Measurements from ENCODE around the gene SIPA1L3. TPM values are rescaled to one million over a fixed set of nuclear protein-coding genes. Genes with fewer than 3 reads are reported as not detected.

SIPA1L3 gene
- total RNA-seq, 1 experiment from 2014 or later: 66.3 TPM

GRCh38 chr19:38093587-38093986, 186.6 kb downstream of the SIPA1L3 start:
- TF ChIP-seq POLR2AphosphoS5 (IDR thresholded peaks at IDR 0.05; ENCODE audit: low read depth, low read length) (no peak), TCF7L2 (IDR thresholded peaks at IDR 0.05; ENCODE audit: low read depth, low read length) (no peak)
- TF ChIP-seq, protein P1, sequence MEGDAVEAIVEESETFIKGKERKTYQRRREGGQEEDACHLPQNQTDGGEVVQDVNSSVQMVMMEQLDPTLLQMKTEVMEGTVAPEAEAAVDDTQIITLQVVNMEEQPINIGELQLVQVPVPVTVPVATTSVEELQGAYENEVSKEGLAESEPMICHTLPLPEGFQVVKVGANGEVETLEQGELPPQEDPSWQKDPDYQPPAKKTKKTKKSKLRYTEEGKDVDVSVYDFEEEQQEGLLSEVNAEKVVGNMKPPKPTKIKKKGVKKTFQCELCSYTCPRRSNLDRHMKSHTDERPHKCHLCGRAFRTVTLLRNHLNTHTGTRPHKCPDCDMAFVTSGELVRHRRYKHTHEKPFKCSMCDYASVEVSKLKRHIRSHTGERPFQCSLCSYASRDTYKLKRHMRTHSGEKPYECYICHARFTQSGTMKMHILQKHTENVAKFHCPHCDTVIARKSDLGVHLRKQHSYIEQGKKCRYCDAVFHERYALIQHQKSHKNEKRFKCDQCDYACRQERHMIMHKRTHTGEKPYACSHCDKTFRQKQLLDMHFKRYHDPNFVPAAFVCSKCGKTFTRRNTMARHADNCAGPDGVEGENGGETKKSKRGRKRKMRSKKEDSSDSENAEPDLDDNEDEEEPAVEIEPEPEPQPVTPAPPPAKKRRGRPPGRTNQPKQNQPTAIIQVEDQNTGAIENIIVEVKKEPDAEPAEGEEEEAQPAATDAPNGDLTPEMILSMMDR (IDR thresholded peaks at IDR 0.05): no peak
- TF ChIP-seq, protein P2, sequence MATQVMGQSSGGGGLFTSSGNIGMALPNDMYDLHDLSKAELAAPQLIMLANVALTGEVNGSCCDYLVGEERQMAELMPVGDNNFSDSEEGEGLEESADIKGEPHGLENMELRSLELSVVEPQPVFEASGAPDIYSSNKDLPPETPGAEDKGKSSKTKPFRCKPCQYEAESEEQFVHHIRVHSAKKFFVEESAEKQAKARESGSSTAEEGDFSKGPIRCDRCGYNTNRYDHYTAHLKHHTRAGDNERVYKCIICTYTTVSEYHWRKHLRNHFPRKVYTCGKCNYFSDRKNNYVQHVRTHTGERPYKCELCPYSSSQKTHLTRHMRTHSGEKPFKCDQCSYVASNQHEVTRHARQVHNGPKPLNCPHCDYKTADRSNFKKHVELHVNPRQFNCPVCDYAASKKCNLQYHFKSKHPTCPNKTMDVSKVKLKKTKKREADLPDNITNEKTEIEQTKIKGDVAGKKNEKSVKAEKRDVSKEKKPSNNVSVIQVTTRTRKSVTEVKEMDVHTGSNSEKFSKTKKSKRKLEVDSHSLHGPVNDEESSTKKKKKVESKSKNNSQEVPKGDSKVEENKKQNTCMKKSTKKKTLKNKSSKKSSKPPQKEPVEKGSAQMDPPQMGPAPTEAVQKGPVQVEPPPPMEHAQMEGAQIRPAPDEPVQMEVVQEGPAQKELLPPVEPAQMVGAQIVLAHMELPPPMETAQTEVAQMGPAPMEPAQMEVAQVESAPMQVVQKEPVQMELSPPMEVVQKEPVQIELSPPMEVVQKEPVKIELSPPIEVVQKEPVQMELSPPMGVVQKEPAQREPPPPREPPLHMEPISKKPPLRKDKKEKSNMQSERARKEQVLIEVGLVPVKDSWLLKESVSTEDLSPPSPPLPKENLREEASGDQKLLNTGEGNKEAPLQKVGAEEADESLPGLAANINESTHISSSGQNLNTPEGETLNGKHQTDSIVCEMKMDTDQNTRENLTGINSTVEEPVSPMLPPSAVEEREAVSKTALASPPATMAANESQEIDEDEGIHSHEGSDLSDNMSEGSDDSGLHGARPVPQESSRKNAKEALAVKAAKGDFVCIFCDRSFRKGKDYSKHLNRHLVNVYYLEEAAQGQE (IDR thresholded peaks at IDR 0.05; ENCODE audit: insufficient read depth in 1 of 2, low read depth in 2 of 2, low read length in 1 of 2): no peak
- no peak overlapping the region for H3K27ac ChIP-seq (ENCODE audit: low read length)
- ChIA-PET CTCF (no interaction called here), POLR2A (no interaction called here)
- no peak for DNase-seq (ENCODE audit: low read depth, low spot score)
- H3K9me3 ChIP-seq (ENCODE audit: control insufficient read depth, insufficient read depth, low read depth, low read length): no peaks in the 10 kb centered on the region
- intact Hi-C loops (cut with micrococcal nuclease; ENCODE audit: unreplicated experiment) (loop anchor here (10.0 kb wide), 1 partner anchor 189 kb away; the partner anchor contains the start of genes SIPA1L3 and WDR87), in situ Hi-C loops (cut with HindIII; ENCODE audit: low pct_unique_long_range_greater_than_20kb, low sequenced_read_pairs) (no loop called here)
- H3K4me1 ChIP-seq (ENCODE audit: control insufficient read depth, insufficient read depth, low read length): no peaks in the 10 kb centered on the region
- no TSS peak for BruUV-seq (replicated peaks)
- no peaks in the 10 kb centered on the region for H3K36me3 ChIP-seq (ENCODE audit: control insufficient read depth, insufficient read depth, low read length)
- no peak overlapping the region for H3K4me3 ChIP-seq (ENCODE audit: low read depth in 2 of 2, low read length in 2 of 2)
- no peaks in the 10 kb centered on the region for H3K27me3 ChIP-seq (ENCODE audit: control insufficient read depth, insufficient read depth, low read length)
- no peak for ATAC-seq

DNA sequence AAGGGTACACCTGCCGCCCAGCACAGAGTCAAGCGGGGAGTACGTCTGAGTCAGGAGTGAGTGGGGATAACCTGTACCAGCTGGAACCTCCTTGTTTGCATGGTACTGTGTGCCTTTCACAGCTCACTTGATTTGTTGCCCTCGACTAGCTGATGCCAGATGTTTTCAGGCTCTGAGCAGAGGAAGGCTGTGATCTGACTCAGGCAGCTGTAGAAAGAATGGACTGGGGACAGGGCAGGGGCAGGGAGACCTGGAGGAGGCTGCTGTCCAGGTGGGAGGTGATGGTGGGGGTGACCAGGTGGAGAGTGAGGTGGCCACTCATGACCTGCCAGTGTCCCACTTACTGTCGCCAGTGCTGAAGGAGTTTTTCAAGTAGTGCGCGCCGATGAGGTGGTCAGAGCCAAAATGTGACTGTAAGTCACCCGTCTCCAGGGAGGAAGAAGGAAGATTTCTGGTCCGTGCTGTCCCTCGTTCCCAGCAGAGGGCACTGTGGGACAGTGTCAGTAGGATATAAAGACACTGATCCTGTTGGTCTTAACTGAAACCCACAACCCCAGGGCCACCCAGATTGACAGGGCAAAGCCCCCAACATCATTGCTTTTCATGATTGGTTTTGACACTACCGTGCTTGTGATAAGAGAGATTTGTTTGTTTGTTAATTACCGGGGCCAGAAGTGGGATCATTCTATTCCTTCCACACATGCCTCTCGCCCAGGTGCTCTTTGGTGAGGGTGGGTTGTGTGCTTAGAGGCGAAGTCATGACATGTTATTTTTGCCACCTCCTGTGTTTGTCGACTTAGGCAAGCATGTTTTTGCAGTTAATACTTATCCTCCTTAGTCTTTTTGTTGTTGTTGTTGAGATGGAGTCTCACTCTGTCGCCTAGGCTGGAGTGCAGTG, 188.7 kb downstream of the SIPA1L3 start:
- Histone ChIP-seq H3K9me3 (ENCODE audit: control insufficient read depth, insufficient read depth, low read depth, low read length) (no peaks in the 10 kb centered on the region), H3K27ac (ENCODE audit: low read length) (no peak overlapping the region), H3K27me3 (ENCODE audit: control insufficient read depth, insufficient read depth, low read length) (no peaks in the 10 kb centered on the region), H3K4me3 (ENCODE audit: low read depth in 2 of 2, low read length in 2 of 2) (no peak overlapping the region), H3K36me3 (ENCODE audit: control insufficient read depth, insufficient read depth, low read length) (no peaks in the 10 kb centered on the region), H3K4me1 (ENCODE audit: control insufficient read depth, insufficient read depth, low read length) (no peaks in the 10 kb centered on the region)
- TF ChIP-seq, protein P1 (IDR thresholded peaks at IDR 0.05): peak; percentile 95
- TF ChIP-seq, protein P2 (IDR thresholded peaks at IDR 0.05; ENCODE audit: insufficient read depth in 1 of 2, low read depth in 2 of 2, low read length in 1 of 2): no peak
- DNase-seq (ENCODE audit: low read depth, low spot score): peak; percentile 50
- peak; percentile 90 for ATAC-seq
- intact Hi-C loops (cut with micrococcal nuclease; ENCODE audit: unreplicated experiment) (loop anchor here (10.0 kb wide), 1 partner anchor 191 kb away; the partner anchor contains the start of genes SIPA1L3 and WDR87), in situ Hi-C loops (cut with HindIII; ENCODE audit: low pct_unique_long_range_greater_than_20kb, low sequenced_read_pairs) (no loop called here)
- BruUV-seq (replicated peaks): TSS peak; percentile 33
- ChIA-PET POLR2A (no interaction called here), CTCF (no interaction called here)

All from Panc1 (cell line).